SIG-M5 treated with dmso at 0.1 percent for 504 hours (cell line): ENCODE measurements around the gene GATA6.
"Not testable (repeated sequence)": the region's sequence is repeated elsewhere in the genome, so short reads cannot be mapped to it uniquely, and the experiment has no call there.

Source experiments
- DNase-seq: peaks from one replicate; lab custom pipeline; 2025; ENCODE audit not compliant: unreplicated experiment; lab: John Stamatoyannopoulos, UW

The GATA6 gene

GRCh38 chr18:22180722-22181121 lies 11.3 kb downstream of the GATA6 start:
- no peak for DNase-seq

GRCh38 chr18:22182884-22183697 lies 13.7 kb downstream of the GATA6 start:
- no peak for DNase-seq

- DNase-seq, result no peak
Observed at GRCh38 chr18:22183698-22184170, 14.3 kb downstream of the GATA6 start.

DNA sequence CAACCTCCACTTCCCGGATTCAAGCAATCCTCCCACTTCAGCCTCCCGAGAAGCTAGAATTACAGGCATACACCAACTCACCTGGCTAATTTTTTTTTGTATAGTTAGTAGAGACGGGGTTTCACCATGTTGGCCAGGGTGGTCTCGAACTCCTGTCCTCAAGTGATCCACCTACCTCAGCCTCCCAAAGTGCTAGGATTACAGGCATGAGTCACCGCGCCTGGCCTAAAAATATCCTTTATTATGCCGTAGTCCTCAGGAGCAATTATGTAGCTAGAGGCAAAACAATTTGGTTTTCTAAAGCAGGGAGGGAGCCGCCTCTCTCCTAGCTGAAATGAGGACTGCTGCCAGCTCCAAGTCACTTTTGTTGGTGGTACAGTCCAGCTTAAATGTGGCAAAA lies 15.2 kb downstream of the GATA6 start:
- DNase-seq, result not testable (repeated sequence)

GRCh38 chr18:22185273-22185672 lies 15.9 kb downstream of the GATA6 start:
- DNase-seq, result no peak

DNA sequence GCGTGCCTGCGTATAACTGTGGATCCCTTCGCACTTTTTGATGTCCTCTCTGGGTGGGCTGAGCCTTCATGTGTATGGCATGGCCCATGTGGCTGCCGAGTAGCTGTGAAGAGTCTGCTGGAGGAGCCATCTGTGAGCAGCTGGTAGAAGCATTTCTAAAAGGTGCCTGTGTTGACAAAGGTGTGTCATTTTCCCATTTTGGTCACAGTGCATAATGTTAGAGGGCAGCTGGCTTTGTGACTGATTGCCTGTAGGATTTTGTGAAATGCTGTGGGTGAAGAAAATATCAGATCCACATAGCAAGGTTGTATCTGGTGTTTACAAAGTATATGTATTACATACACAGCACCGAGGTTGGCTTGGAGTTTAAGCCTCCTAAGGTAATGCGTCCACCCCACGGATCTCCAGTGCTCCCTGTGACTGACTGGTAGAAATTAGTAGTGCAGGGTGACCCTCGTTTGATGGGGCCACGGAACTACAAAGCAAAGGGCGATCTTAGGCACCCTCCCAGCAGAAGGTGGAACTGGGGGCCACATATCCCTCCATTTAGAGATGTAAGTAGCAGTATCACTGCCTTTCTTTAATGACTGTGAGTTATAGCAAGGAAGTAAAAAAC lies 16.5 kb downstream of the GATA6 start:
- DNase-seq, result no peak

- no peak for DNase-seq
Observed at GRCh38 chr18:22186484-22186971, 17.1 kb downstream of the GATA6 start.

DNA sequence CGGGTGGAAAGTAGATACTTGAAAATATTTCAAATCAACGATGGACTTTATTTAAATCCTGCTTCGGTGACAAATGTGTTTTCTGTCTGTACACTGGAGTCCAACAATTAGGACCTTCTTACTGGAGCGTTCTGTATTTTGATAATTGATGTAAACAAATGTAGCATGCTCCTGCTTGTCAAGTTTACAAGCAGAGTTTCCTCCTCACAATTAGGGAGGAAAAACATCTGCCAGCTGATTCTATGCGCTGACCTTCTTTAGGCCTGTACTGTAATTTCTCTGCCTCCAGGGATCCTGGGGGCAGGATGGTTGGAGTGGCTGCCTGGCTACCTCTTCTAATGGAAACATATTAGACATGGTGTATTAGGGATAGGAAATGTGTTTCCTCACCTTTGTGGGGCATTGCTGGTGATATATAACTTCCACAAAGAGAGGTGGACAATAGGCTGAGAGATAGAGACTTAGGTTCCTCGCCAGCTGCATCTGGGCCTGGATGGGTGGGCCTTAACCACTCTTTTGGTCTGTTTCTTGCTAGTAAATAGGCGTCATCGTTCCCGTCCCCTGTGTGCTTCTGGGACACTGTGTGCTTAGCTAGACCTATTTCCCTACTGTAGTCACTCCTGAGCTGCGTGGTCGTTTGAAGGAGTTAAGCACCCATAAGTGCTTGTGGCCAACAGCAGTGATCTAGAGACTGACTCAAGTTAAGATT lies 19.3 kb downstream of the GATA6 start:
- no peak for DNase-seq

DNA sequence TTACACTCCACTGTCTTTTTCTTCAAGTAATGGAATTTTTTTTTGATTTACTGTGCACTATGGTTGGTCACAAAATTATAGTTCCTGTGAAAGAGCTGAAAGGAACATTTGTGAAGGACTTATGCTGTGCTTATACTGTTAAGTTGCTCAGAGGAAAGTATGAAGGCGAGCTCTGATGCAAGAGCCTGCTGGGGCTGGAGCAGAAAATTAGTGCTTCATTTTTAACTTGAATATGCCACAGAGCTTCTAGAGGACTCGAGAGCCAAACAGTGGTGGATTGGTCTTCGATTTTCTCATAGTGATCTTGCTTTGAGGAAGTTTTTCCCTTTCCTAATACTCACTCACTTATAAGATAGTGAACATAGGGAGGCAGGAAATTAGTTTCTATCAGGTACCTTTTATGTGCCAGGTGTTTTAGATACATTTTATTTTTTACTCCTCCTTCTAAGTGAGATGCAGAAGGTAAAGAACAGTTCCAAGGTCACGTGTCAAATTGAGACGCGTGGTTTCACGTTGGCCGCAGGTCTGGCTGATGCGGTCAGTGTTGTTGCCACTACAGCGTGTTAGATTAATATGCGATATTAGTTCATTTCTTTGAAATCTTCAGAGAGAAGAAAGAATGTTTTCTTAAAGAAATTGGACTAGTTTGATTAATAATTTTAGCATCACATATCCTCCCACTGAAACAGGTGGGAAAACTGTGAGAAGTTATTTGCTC lies 20.2 kb downstream of the GATA6 start:
- no peak for DNase-seq

DNA sequence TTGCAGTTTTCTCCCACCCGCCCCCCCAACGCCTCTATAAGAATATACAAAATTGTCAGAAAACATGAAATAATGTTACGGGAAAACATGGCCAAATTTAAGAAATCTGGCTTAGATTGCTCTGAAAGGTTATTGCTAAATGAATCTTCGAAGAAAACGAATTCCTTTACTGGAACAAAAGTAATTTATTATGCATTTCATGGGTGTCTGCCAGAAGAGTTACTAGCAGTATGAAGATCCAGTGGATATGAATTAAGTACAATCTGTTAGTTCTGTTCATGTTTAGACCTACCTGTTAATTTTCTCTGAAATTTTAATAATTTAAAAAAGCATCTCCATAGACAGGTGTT lies 21.9 kb downstream of the GATA6 start:
- no peak for DNase-seq

DNA sequence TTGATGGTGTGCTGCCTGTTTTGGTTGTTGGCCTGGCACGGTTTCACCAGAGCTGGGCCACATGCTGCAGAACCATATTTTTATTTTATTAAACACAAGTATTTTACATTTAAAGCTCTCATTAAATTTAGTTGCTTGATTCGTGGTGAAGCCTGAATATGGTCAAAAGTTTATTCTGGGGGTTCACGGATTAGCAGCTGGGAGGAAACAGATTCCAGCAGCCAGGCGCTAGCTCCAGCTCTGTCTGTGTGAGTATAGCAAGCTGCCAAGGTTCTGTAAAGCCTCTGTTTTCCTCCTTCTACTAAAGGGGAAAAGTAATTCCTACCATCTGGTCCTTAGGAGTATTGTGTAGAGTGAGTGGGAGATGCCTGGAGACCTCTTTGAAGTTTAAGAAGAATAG lies 22.5 kb downstream of the GATA6 start:
- no peak for DNase-seq

DNA sequence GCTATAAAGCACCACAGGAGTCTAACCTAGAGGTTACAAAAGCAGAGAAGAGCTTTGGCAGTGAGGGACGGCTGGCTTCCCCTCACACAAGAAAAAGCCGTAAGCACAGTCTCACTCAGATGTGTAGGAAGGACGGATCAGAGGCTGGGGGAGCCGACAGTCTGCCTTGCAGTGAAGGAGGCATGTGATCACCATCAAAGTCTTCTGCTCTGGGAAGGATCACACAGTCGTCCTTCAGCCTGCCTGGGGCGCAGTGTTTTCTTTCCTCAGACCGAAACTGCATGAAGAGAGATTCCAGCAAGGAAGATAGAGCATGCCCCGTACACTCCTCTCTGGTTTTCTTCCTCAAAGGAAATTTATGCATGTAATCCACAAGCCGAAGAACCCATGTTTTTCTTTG lies 24.1 kb downstream of the GATA6 start:
- DNase-seq, result no peak

DNA sequence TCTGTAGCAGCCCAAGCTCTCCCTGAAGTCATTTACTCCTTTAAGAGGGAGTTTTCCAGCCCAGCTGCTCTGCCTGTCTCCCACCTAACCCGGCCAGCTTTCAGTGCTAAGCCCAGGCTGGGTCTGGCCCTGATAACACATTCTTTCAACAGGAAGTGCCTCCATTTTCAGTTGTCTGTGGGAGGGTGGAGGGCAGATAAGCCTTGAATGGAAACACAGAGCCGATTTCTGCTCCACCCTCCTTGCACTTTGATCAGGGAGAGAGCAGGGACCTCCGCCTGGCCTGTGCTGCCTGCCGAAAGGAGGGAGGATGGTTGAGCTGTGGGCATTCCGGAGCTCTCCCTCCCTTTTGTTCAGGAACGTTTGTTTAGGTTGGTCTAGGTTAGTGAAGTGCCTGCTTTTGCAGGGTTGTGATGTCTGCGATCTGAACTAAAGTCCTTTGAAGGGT lies 24.8 kb downstream of the GATA6 start:
- DNase-seq, result no peak

DNA sequence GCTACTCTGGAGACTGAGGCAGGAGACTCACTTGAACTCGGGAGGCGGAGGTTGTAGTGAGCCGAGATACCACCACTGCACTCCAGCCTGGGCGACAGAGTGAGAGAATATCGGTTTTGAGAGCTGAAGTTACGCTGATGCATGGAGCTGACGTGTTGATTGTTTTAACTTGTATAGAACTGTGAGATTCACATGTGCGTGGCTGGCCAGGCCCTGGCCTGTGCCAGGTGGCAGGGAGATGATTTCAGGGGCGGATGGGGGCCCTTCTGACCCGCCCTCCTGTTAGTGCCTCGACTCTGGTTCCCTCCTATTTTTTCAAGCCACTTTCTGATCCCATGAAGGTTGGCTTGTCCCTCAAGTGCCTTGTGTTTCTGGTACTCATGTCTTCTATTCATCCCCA lies 25.7 kb downstream of the GATA6 start:
- DNase-seq, result no peak

- DNase-seq, result not testable (repeated sequence)
Observed at GRCh38 chr18:22196943-22197342, 27.6 kb downstream of the GATA6 start.

DNA sequence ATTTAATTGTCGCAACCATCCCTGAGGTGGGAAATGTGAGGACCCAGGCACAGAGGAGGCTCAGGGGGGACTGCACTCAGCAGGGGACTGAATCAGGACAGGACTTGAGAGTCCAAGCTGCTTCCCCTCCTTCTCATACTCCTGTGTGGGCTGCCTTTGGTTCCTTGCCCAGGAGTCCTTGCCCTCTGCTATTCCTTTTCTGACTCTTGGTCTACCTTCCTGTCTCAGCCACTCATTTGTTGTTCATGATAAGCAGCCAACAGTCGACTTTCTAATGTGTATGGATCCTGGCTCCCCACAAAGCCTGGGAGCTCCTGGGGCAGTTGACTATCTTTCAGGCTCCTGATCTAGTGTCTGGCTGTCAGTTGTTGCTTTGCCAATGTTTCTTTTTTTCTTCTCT lies 28.3 kb downstream of the GATA6 start:
- no peak for DNase-seq

- no peak for DNase-seq
Observed at GRCh38 chr18:22198163-22198562, 28.8 kb downstream of the GATA6 start.

DNA sequence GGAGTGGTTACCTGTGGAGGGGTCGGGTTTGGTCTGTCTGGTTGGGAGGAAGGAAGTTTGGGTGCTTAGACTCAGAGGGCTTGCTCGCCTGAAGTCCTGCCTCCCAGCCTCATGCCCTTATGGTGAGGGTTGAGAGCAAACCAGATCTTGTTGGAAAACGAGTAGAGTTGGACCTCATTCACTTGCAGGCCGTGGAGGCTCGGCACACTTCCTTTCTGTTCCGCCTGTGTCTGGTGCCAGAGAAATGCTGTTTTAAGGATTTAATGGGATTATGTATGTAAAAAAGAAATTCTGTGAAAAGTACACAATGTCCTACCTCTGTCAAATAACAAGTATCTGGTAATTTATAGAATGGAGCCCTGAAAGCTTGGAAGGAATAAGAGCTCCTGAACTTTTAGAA lies 29.6 kb downstream of the GATA6 start:
- DNase-seq, result no peak

DNA sequence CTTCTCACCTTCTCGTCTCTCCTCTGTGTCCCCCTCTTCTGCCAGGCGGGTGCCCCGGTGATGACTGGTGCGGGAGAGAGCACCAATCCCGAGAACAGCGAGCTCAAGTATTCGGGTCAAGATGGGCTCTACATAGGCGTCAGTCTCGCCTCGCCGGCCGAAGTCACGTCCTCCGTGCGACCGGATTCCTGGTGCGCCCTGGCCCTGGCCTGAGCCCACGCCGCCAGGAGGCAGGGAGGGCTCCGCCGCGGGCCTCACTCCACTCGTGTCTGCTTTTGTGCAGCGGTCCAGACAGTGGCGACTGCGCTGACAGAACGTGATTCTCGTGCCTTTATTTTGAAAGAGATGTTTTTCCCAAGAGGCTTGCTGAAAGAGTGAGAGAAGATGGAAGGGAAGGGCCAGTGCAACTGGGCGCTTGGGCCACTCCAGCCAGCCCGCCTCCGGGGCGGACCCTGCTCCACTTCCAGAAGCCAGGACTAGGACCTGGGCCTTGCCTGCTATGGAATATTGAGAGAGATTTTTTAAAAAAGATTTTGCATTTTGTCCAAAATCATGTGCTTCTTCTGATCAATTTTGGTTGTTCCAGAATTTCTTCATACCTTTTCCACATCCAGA lies 31.3 kb downstream of the GATA6 start:
- no peak for DNase-seq

- DNase-seq, result no peak
Observed at GRCh38 chr18:22203035-22203434, 33.6 kb downstream of the GATA6 start.
